Muscle layer of duodenum (tissue), 2 donors: Measurements from ENCODE around the gene ZC3H12C.
"Not testable (repeated sequence)": the region's sequence is repeated elsewhere in the genome, so short reads cannot be mapped to it uniquely, and the experiment has no call there.

ENCODE experiments used
- H3K27ac ChIP-seq: one replicate; pipeline ENCODE4 v1.7.0; 2013; ENCODE audit warnings: mild to moderate bottlenecking, low read length
- H3K27me3 ChIP-seq: one replicate; pipeline ENCODE4 v1.7.0; 2013; ENCODE audit warnings: low read depth, mild to moderate bottlenecking, control low read depth, low read length
- H3K36me3 ChIP-seq, 2 donors: one replicate each; pipeline ENCODE4 v1.7.0; 2013; ENCODE audit warnings: low read length in 2 of 2, control low read depth in 1 of 2, mild to moderate bottlenecking in 1 of 2; ENCODE audit not compliant: insufficient read depth in 2 of 2, control insufficient read depth in 1 of 2
- H3K4me1 ChIP-seq, 2 donors: one replicate each; pipeline ENCODE4 v1.7.0; 2013; ENCODE audit warnings: low read length in 2 of 2, mild to moderate bottlenecking in 2 of 2, control low read depth in 1 of 2, moderate library complexity in 1 of 2; ENCODE audit not compliant: insufficient read depth in 2 of 2, control insufficient read depth in 1 of 2
- H3K4me3 ChIP-seq, 2 donors: one replicate each; pipeline ENCODE4 v1.7.0; 2013; ENCODE audit warnings: low read length in 2 of 2, low read depth in 1 of 2, mild to moderate bottlenecking in 1 of 2
- H3K9me3 ChIP-seq, 2 donors: one replicate each; pipeline ENCODE4 v1.7.0; 2013; ENCODE audit warnings: low read length in 2 of 2, control low read depth in 1 of 2, mild to moderate bottlenecking in 1 of 2; ENCODE audit not compliant: control insufficient read depth in 1 of 2
- donor health status: healthy.

ZC3H12C gene

GRCh38 chr11:110209313-110209694 lies 116.1 kb downstream of the ZC3H12C start:
- H3K9me3 ChIP-seq, H3K4me3 ChIP-seq, H3K4me1 ChIP-seq, H3K36me3 ChIP-seq, H3K27ac ChIP-seq, H3K27me3 ChIP-seq: not testable (repeated sequence)

GRCh38 chr11:110217223-110217877 lies 124.2 kb downstream of the ZC3H12C start:
- H3K27ac ChIP-seq, result no peak overlapping the region
- no peak overlapping the region for H3K4me3 ChIP-seq
- no peaks in the 10 kb centered on the region for H3K27me3 ChIP-seq
- H3K4me1 ChIP-seq, result no peaks in the 10 kb centered on the region
- no peaks in the 10 kb centered on the region for H3K9me3 ChIP-seq
- peaks cover 0 to 11% of the 10 kb centered on the region in 2 donors for H3K36me3 ChIP-seq

DNA sequence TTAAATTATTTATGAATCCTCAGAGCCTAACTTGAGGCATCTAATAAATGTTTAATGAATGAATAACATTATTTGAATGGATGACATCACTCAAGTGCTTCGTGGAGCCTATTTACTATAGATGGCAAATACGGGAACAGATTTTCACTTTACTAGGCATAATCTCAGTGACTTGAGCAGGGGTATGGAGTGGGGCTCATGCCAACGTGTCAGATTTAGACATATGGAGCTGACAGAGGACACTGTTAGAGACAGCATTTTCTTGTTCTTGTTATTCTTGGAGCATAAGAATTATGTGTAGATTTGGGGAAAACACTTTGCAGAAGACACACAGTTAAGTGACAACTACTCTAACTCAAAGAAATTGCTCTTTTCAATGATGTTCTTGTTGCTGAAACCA lies 124.7 kb downstream of the ZC3H12C start:
- no peak overlapping the region for H3K4me3 ChIP-seq
- no peaks in the 10 kb centered on the region for H3K9me3 ChIP-seq
- no peaks in the 10 kb centered on the region for H3K4me1 ChIP-seq
- no peaks in the 10 kb centered on the region for H3K27me3 ChIP-seq
- H3K36me3 ChIP-seq, result peaks cover 0 to 11% of the 10 kb centered on the region in 2 donors
- H3K27ac ChIP-seq, result no peak overlapping the region

GRCh38 chr11:110219006-110219785 lies 126.0 kb downstream of the ZC3H12C start:
- Histone ChIP-seq H3K4me3 (no peak overlapping the region), H3K9me3 (no peaks in the 10 kb centered on the region), H3K27ac (no peak overlapping the region), H3K27me3 (no peaks in the 10 kb centered on the region), H3K4me1 (no peaks in the 10 kb centered on the region), H3K36me3 (peaks cover 0 to 11% of the 10 kb centered on the region in 2 donors)
